ENCODE data around the gene CPT1A. TPM values are rescaled to one million over a fixed set of nuclear protein-coding genes. Genes with fewer than 3 reads are reported as not detected.

The CPT1A gene
- total RNA-seq, 1 experiment from 2014 or later = 13.1 TPM

DNA sequence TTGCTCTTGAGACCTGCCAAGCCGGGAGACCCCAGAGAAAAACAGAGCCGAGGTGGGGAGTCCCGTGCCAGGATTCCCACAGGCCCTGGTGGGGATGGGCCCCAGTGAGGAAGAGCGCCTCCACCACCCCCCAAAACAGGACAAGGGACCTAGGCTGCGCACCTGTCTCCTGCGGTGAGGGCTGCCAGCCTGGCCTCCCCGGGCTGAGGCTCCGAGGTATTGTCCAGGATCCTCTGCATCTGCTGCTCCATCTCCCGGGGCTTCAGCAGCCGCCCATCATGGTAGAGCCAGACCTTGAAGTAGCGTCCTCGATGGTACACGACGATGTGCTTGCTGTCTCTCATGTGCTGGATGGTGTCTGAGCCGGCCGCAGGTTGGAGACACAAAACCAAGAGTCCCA is 57.1 kb downstream of the CPT1A start:
- no peak overlapping the region for H3K9ac ChIP-seq (ENCODE audit: low read length)
- DNase-seq = no peak
- H3K4me3 ChIP-seq (ENCODE audit: low read length) = no peak overlapping the region

DNA sequence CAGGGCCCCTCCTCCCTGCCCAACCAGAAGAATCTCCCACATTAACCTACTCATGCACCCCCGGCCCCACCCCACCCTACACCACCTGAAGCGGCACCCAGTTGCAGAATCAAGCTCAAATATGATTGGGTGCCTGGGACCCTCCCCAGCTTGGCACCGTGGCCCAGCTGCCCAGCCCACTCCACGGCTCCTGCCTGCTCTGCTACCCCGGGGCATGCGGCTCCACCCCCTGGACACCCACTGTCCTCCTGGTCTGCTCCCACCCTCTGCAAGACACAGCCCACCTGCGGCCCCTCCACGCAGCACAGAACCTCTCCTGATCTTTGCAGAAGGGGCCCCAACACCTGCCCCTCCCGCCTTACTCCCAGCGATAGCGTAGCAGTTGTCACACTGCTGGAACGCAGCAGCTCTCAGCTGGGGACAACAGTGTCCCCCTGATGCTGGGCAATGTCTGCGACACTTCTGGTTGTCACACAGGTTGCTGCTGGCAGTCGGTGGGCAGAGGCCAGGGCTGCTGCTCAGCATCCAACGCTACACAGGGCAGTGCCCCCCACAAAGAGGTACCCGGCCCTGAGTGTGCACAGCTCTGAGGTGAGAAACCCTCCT is 58.4 kb downstream of the CPT1A start:
- H3K9me2 ChIP-seq (replicated peaks; ENCODE audit: insufficient read depth, low read length) = no peaks in the 10 kb centered on the region
- no peaks in the 10 kb centered on the region for H3K4me1 ChIP-seq (ENCODE audit: low read length)
- no peak overlapping the region for H3K4me2 ChIP-seq (ENCODE audit: low read depth, low read length, poor library complexity, severe bottlenecking)
- no peaks in the 10 kb centered on the region for H4K20me1 ChIP-seq (ENCODE audit: insufficient read depth, low read depth, low read length)
- no peak for DNase-seq
- no peak overlapping the region for H3K4me3 ChIP-seq (ENCODE audit: low read length)
- H3K27me3 ChIP-seq (ENCODE audit: low read length) = no peaks in the 10 kb centered on the region
- H3K9me3 ChIP-seq (ENCODE audit: low read length) = no peaks in the 10 kb centered on the region
- H3K9ac ChIP-seq (ENCODE audit: low read length) = no peak overlapping the region
- no peaks in the 10 kb centered on the region for H3K36me3 ChIP-seq (ENCODE audit: insufficient read depth, low read length)
- no peak overlapping the region for H2AFZ ChIP-seq (ENCODE audit: low read length)
- no peaks in the 10 kb centered on the region for H3K79me2 ChIP-seq (ENCODE audit: low read length)
- H3K27ac ChIP-seq (ENCODE audit: low read length) = no peak overlapping the region

More for the DNA sequence above, 57.1 kb downstream of the CPT1A start:
- H3K9me2 ChIP-seq (replicated peaks; ENCODE audit: insufficient read depth, low read length) = no peaks in the 10 kb centered on the region
- no peak overlapping the region for H3K4me2 ChIP-seq (ENCODE audit: low read depth, low read length, poor library complexity, severe bottlenecking)
- H3K36me3 ChIP-seq (ENCODE audit: insufficient read depth, low read length) = no peaks in the 10 kb centered on the region
- no peaks in the 10 kb centered on the region for H3K4me1 ChIP-seq (ENCODE audit: low read length)
- no peaks in the 10 kb centered on the region for H4K20me1 ChIP-seq (ENCODE audit: insufficient read depth, low read depth, low read length)
- no peak overlapping the region for H2AFZ ChIP-seq (ENCODE audit: low read length)
- no peaks in the 10 kb centered on the region for H3K79me2 ChIP-seq (ENCODE audit: low read length)
- H3K27me3 ChIP-seq (ENCODE audit: low read length) = no peaks in the 10 kb centered on the region
- no peak overlapping the region for H3K27ac ChIP-seq (ENCODE audit: low read length)
- no peaks in the 10 kb centered on the region for H3K9me3 ChIP-seq (ENCODE audit: low read length)

DNA sequence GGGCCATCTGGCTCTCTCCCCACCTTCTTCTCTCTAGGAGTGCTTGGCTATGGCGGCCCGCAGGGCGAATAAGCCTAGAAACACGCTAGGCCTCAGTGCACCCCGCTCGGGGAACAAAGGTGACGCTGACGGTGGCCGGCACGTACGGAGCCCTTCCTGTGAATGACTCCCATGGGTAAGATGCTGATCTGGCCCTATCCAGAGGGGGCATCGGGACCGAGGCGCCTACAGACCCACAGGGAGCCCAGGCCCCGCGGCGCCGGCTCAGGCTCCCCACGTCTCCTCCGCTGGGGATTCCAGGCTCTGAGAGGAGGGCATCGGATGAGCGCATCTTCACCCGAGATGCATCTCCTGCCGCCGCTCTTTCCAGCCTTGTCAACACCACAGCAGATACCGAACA is 59.0 kb downstream of the CPT1A start:
- no peaks in the 10 kb centered on the region for H3K9me3 ChIP-seq (ENCODE audit: low read length)
- H3K27ac ChIP-seq (ENCODE audit: low read length) = no peak overlapping the region
- H3K9me2 ChIP-seq (replicated peaks; ENCODE audit: insufficient read depth, low read length) = no peaks in the 10 kb centered on the region
- no peaks in the 10 kb centered on the region for H4K20me1 ChIP-seq (ENCODE audit: insufficient read depth, low read depth, low read length)
- no peaks in the 10 kb centered on the region for H3K36me3 ChIP-seq (ENCODE audit: insufficient read depth, low read length)
- no peaks in the 10 kb centered on the region for H3K4me1 ChIP-seq (ENCODE audit: low read length)
- no peak overlapping the region for H2AFZ ChIP-seq (ENCODE audit: low read length)
- no peak for DNase-seq
- H3K27me3 ChIP-seq (ENCODE audit: low read length) = no peaks in the 10 kb centered on the region
- H3K79me2 ChIP-seq (ENCODE audit: low read length) = no peaks in the 10 kb centered on the region
- H3K4me3 ChIP-seq (ENCODE audit: low read length) = no peak overlapping the region
- H3K4me2 ChIP-seq (ENCODE audit: low read depth, low read length, poor library complexity, severe bottlenecking) = no peak overlapping the region
- H3K9ac ChIP-seq (ENCODE audit: low read length) = no peak overlapping the region

DNA sequence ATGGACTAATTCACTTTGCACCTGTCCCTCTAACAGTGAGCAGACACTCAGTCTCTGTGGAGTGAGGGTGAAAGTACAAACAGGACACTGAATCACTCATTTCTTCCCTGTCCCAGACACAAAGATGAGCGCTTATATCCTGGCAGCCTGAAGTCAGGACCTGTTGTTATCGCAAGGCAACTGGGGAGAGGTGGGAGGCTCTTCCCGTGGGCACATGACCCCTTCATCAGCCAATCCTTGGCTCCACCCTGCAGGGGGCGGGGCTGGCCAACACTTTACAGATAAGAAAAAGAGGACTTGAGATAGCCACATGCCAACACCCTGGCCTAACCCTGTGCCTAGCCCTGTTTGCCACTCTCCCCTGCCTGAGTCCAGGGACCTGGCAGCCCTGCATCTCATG is 60.9 kb downstream of the CPT1A start:
- Histone ChIP-seq H3K9ac (ENCODE audit: low read length) (no peak overlapping the region), H3K27ac (ENCODE audit: low read length) (no peak overlapping the region), H2AFZ (ENCODE audit: low read length) (no peak overlapping the region), H3K27me3 (ENCODE audit: low read length) (no peaks in the 10 kb centered on the region), H3K4me2 (ENCODE audit: low read depth, low read length, poor library complexity, severe bottlenecking) (no peak overlapping the region), H3K4me1 (ENCODE audit: low read length) (no peaks in the 10 kb centered on the region), H4K20me1 (ENCODE audit: insufficient read depth, low read depth, low read length) (no peaks in the 10 kb centered on the region), H3K36me3 (ENCODE audit: insufficient read depth, low read length) (no peaks in the 10 kb centered on the region), H3K9me2 (replicated peaks; ENCODE audit: insufficient read depth, low read length) (no peaks in the 10 kb centered on the region), H3K79me2 (ENCODE audit: low read length) (no peaks in the 10 kb centered on the region), H3K9me3 (ENCODE audit: low read length) (no peaks in the 10 kb centered on the region), H3K4me3 (ENCODE audit: low read length) (no peak overlapping the region)
- peak; percentile 74 for DNase-seq

DNA sequence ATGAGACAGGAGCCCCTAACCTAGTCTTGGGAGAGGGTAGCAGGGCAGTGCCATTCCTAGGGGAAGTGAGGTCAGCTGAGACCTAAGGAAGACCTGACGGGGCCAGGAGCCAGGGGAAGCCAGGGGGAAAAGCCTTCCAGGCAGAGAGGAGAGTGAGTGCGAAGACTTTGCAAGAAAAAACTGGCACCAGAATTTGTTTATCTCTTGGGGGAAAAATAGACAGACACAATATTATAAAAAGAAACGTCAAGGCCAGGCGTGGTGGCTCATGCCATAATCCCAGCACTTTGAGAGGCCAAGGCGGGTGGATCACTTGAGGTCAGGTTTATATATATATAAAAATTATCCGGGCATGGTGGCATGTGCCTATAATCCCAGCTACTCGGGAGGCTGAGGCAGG is 63.5 kb downstream of the CPT1A start:
- no peak overlapping the region for H3K27ac ChIP-seq (ENCODE audit: low read length)
- no peaks in the 10 kb centered on the region for H3K4me1 ChIP-seq (ENCODE audit: low read length)
- H2AFZ ChIP-seq (ENCODE audit: low read length) = no peak overlapping the region
- no peak overlapping the region for H3K4me2 ChIP-seq (ENCODE audit: low read depth, low read length, poor library complexity, severe bottlenecking)
- H3K9me3 ChIP-seq (ENCODE audit: low read length) = no peaks in the 10 kb centered on the region
- H3K36me3 ChIP-seq (ENCODE audit: insufficient read depth, low read length) = no peaks in the 10 kb centered on the region
- no peak overlapping the region for H3K4me3 ChIP-seq (ENCODE audit: low read length)
- H3K79me2 ChIP-seq (ENCODE audit: low read length) = no peaks in the 10 kb centered on the region
- no peak overlapping the region for H3K9ac ChIP-seq (ENCODE audit: low read length)
- no peaks in the 10 kb centered on the region for H4K20me1 ChIP-seq (ENCODE audit: insufficient read depth, low read depth, low read length)
- H3K27me3 ChIP-seq (ENCODE audit: low read length) = no peaks in the 10 kb centered on the region
- no peak for DNase-seq
- no peaks in the 10 kb centered on the region for H3K9me2 ChIP-seq (replicated peaks; ENCODE audit: insufficient read depth, low read length)

DNA sequence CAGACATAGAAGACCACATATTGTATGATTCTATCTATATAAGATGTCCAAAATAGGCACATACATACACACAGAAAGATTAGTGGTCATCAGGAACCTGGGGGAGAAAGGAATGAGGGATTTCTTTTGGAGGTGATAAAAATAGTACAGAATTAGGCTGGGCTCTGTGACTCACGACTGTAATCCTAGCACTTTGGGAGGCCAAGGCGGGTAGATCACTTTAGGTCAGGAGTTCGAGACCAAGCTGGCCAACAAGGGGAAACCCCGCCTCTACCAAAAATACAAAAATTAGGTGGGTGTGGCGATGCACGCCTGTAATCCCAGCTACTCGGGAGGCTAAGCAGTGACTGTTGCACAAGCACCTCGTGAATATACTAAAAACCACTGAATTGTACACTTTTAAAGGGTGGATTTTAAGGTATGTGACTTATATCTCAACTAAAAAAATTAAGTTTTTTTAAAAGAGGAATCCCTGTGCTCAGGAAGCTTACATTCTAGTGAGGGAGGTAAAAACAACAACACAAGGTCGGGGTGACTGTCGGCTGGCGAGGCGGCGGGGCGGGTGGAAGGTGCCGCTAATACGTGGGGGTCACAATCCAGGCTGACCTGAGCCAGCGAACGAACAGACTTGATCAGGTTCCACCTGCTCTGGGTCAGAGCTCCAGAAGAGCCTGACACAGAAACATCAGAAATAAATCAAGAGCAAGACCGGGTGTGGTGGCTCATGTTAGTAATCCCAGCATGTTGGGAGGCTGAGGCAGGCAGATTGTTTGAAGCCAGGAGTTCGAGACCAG is 65.1 kb downstream of the CPT1A start:
- Histone ChIP-seq H4K20me1 (ENCODE audit: insufficient read depth, low read depth, low read length) (no peaks in the 10 kb centered on the region), H3K27ac (ENCODE audit: low read length) (no peak overlapping the region), H3K9me3 (ENCODE audit: low read length) (no peaks in the 10 kb centered on the region), H3K36me3 (ENCODE audit: insufficient read depth, low read length) (no peaks in the 10 kb centered on the region), H3K27me3 (ENCODE audit: low read length) (no peaks in the 10 kb centered on the region), H3K79me2 (ENCODE audit: low read length) (no peaks in the 10 kb centered on the region), H3K9ac (ENCODE audit: low read length) (no peak overlapping the region), H2AFZ (ENCODE audit: low read length) (no peak overlapping the region), H3K4me1 (ENCODE audit: low read length) (no peaks in the 10 kb centered on the region), H3K9me2 (replicated peaks; ENCODE audit: insufficient read depth, low read length) (no peaks in the 10 kb centered on the region), H3K4me2 (ENCODE audit: low read depth, low read length, poor library complexity, severe bottlenecking) (no peak overlapping the region), H3K4me3 (ENCODE audit: low read length) (no peak overlapping the region)
- no peak for DNase-seq

DNA sequence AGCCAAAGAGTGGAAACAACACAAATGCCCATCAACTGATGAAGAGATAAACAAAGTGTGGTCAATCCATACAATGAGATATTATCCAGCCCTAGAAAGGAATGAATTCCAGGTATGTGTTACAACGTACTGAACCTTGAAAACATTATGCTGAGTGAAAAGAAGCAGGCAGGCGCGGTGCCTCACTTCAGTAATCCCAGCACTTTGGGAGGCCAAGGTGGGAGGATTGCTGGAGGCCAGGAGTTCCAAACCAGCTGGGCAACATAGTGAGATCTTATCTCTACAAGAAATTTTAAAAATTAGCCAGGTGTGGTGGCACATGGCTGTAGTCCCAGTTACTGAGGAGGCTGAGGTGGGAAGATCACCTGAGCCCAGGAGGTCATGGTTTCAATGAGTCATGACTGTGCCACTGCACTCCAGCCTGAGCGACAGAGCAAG is 65.7 kb downstream of the CPT1A start:
- Histone ChIP-seq H3K79me2 (ENCODE audit: low read length) (no peaks in the 10 kb centered on the region), H3K36me3 (ENCODE audit: insufficient read depth, low read length) (no peaks in the 10 kb centered on the region)
- DNase-seq = no peak

DNA sequence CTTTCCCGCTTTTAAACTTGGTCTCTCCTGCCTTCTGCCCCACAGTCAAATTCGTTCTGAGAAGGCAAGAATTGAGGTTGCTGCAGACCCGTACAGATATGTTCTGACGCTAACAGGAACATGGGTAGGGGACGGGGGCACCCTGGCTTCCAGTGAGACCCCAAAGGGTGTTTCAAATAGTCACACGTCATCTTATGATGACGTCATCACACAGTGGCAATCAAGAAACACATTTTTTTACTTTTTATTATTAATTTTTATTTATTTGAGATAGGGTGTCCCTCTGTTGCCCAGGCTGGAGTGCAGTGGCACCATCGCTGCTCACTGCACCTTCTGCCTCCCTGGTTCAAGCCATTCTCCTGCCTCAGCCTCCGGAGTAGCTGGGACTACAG is 67.5 kb downstream of the CPT1A start:
- DNase-seq = no peak
- H3K27ac ChIP-seq (ENCODE audit: low read length) = no peak overlapping the region
- H3K36me3 ChIP-seq (ENCODE audit: insufficient read depth, low read length) = no peaks in the 10 kb centered on the region
- no peaks in the 10 kb centered on the region for H3K9me3 ChIP-seq (ENCODE audit: low read length)
- H3K4me3 ChIP-seq (ENCODE audit: low read length) = no peak overlapping the region
- no peak overlapping the region for H3K4me2 ChIP-seq (ENCODE audit: low read depth, low read length, poor library complexity, severe bottlenecking)
- H3K79me2 ChIP-seq (ENCODE audit: low read length) = no peaks in the 10 kb centered on the region
- H3K4me1 ChIP-seq (ENCODE audit: low read length) = no peaks in the 10 kb centered on the region
- H3K9ac ChIP-seq (ENCODE audit: low read length) = no peak overlapping the region
- H2AFZ ChIP-seq (ENCODE audit: low read length) = no peak overlapping the region
- no peaks in the 10 kb centered on the region for H3K27me3 ChIP-seq (ENCODE audit: low read length)
- H4K20me1 ChIP-seq (ENCODE audit: insufficient read depth, low read depth, low read length) = no peaks in the 10 kb centered on the region
- H3K9me2 ChIP-seq (replicated peaks; ENCODE audit: insufficient read depth, low read length) = no peaks in the 10 kb centered on the region

More for the DNA sequence above, 65.7 kb downstream of the CPT1A start:
- H3K9me3 ChIP-seq (ENCODE audit: low read length) = no peaks in the 10 kb centered on the region
- H3K27me3 ChIP-seq (ENCODE audit: low read length) = no peaks in the 10 kb centered on the region
- H4K20me1 ChIP-seq (ENCODE audit: insufficient read depth, low read depth, low read length) = no peaks in the 10 kb centered on the region
- H2AFZ ChIP-seq (ENCODE audit: low read length) = no peak overlapping the region
- no peaks in the 10 kb centered on the region for H3K4me1 ChIP-seq (ENCODE audit: low read length)
- H3K4me2 ChIP-seq (ENCODE audit: low read depth, low read length, poor library complexity, severe bottlenecking) = no peak overlapping the region
- no peak overlapping the region for H3K27ac ChIP-seq (ENCODE audit: low read length)
- no peaks in the 10 kb centered on the region for H3K9me2 ChIP-seq (replicated peaks; ENCODE audit: insufficient read depth, low read length)
- no peak overlapping the region for H3K4me3 ChIP-seq (ENCODE audit: low read length)
- no peak overlapping the region for H3K9ac ChIP-seq (ENCODE audit: low read length)

Measured in Karpas-422 (cell line).